Spleen (tissue), 11 donors: Measurements from ENCODE around the gene CNOT10. TPM values are rescaled to one million over a fixed set of nuclear protein-coding genes. Genes with fewer than 3 reads are reported as not detected.
A peak's percentile ranks its signal among the peaks of the same experiment; 100 is the strongest.

ENCODE experiments used
- DNase-seq: peaks from one replicate; pipeline ENCODE4 v3.0.0-alpha.2; 2020
- H3K27ac ChIP-seq, 8 donors: fragments of 200-600 bp; sonication (generic) in 7 of 8; 1 replicate in 4 of 8; 2 replicates in 4 of 8; pipeline versions ENCODE4 v1.5.0 to v1.8.0; 2016 to 2021; ENCODE audit warnings: inconsistent platforms in 4 of 8, mild to moderate bottlenecking in 4 of 8, moderate library complexity in 1 of 8
- H3K27me3 ChIP-seq, 7 donors: fragments of 200-600 bp; sonication (generic) in 6 of 7; replicated peaks in 1 of 7; 1 replicate in 4 of 7; 2 replicates in 3 of 7; pipeline versions ENCODE4 v1.5.0 to v1.8.0; 2016 to 2021; ENCODE audit warnings: inconsistent platforms in 3 of 7, mild to moderate bottlenecking in 1 of 7
- H3K36me3 ChIP-seq, 6 donors: fragments of 200-600 bp; sonication (generic) in 5 of 6; 1 replicate in 4 of 6; 2 replicates in 2 of 6; pipeline versions ENCODE4 v1.5.0 to v1.8.0; 2016 to 2021; ENCODE audit warnings: inconsistent platforms in 2 of 6
- H3K4me1 ChIP-seq, 6 donors: fragments of 200-600 bp; sonication (generic) in 5 of 6; 1 replicate in 3 of 6; 2 replicates in 3 of 6; pipeline versions ENCODE4 v1.5.0 to v1.8.0; 2016 to 2021; ENCODE audit warnings: inconsistent platforms in 3 of 6
- H3K4me3 ChIP-seq, 8 donors: fragments of 200-600 bp; sonication (generic) in 7 of 8; 1 replicate in 4 of 8; 2 replicates in 4 of 8; pipeline versions ENCODE4 v1.5.0 to v1.8.0; 2016 to 2021; ENCODE audit warnings: inconsistent platforms in 4 of 8, mild to moderate bottlenecking in 4 of 8, moderate library complexity in 2 of 8
- H3K9me3 ChIP-seq, 8 donors: fragments of 200-600 bp; sonication (generic) in 7 of 8; 1 replicate in 4 of 8; 2 replicates in 4 of 8; pipeline versions ENCODE4 v1.5.0 to v1.8.0; 2016 to 2021; ENCODE audit warnings: inconsistent platforms in 4 of 8
- POLR2A ChIP-seq, 3 donors: fragments of 450-650 bp; IDR thresholded peaks; one replicate each; pipeline ENCODE4 v1.5.1; 2017; ENCODE audit warnings: antibody characterized with exemption in 3 of 3, mild to moderate bottlenecking in 1 of 3
- POLR2AphosphoS5 ChIP-seq, 3 donors: sonication (generic); formaldehyde crosslinking; IDR thresholded peaks; one replicate each; pipeline ENCODE4 v1.5.1; 2017; ENCODE audit warnings: antibody characterized with exemption in 3 of 3
- WGBS, 5 donors: extraction: QIAGEN DNeasy Blood & Tissue Kit in 3 of 5; methylation state at CpG; one replicate each; pipeline versions ENCODE4 v1.1.5 to v1.1.7; 2013 to 2018; 5-methylcytosine and 5-hydroxymethylcytosine counted together
- intact Hi-C: fragments of 100-400 bp; cut with DNase I; formaldehyde crosslinking; loops from one replicate; pipeline ENCODE4 v1.15.0; 2023; ENCODE audit warnings: low total_unique reads
- polyA plus RNA-seq, 3 donors: library from polyadenylated mRNA; stranded (reverse); fragments of 200-250 nt; gene quantifications; one replicate each; pipeline ENCODE4 v1.2.1, GENCODE V29; 2013
- total RNA-seq, 7 donors: library from RNA; depleted of rRNA in 3 of 7; stranded (reverse); fragments of >200 nt in 3 of 7; fragmentation: NEBNext Ultra II Directional in 4 of 7; extraction: Animal tissue kit (Norgen Biotek cat#: 25700) in 4 of 7; gene quantifications; one replicate each; pipeline versions ENCODE4 v1.1.0 to v1.2.1, GENCODE V29; 2016 to 2021
- TF ChIP-seq, protein P1 (sequence below), 11 experiments: fragments of 200-600 bp in 7 of 11; fragments of 450-650 bp in 4 of 11; sonication (generic) in 4 of 11; IDR thresholded peaks in 8 of 11; conservative IDR thresholded peaks in 3 of 11; 1 replicate in 7 of 11; 2 replicates in 4 of 11; pipeline versions ENCODE4 v1.4.0 to v1.8.0; 2016 to 2021; ENCODE audit warnings: antibody characterized with exemption in 11 of 11, inconsistent platforms in 4 of 11, mild to moderate bottlenecking in 1 of 11
- donor health status: healthy with polysubstance abuse.
- donor health status: DM: no; HTN: no; CAD: no; lungs with moderate emphysema.
- donor health status: DM: no; HTN: no; CAD: no.
- donor health status: Bipolar disorder and iron deficiency.
- donor health status: healthy.
- donor health status: DM: no; HTN: no; CAD: no.
- donor health status: DM: yes; HTN: yes; CAD: no.

The CNOT10 gene
- total and polyA plus RNA-seq, 10 donors = 19.2 to 48.3 (median 34.2) TPM

DNA sequence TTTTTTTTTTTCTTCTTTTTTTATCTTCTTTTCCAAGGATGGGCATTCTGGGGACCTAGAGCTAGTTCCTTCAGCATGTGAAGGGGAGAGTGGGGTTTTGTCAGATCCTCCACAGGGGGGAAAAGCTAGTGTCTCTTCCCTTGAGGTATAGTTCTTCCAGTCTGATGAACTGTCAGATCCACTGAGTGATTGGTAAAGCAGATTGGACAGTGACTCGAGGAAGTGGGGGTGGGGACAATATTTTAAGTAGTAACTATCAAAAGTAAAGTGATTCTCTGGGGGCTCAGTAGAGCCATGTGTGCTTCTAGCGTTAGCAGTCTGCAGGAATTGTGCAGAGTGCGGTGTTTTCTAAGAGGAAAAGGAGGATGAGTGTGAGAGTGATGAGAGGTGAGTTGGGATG lies 70.8 kb downstream of the CNOT10 start:
- Histone ChIP-seq H3K4me1 (peaks cover 0 to 4% (median 0%) of the 10 kb centered on the region in 6 donors), H3K27me3 (no peaks in the 10 kb centered on the region), H3K4me3 (no peak overlapping the region), H3K36me3 (peaks cover 0 to 54% (median 15%) of the 10 kb centered on the region in 6 donors), H3K27ac (no peak overlapping the region), H3K9me3 (no peaks in the 10 kb centered on the region)
- intact Hi-C loops = no loop called here
- no peak for DNase-seq
- TF ChIP-seq, protein P1, sequence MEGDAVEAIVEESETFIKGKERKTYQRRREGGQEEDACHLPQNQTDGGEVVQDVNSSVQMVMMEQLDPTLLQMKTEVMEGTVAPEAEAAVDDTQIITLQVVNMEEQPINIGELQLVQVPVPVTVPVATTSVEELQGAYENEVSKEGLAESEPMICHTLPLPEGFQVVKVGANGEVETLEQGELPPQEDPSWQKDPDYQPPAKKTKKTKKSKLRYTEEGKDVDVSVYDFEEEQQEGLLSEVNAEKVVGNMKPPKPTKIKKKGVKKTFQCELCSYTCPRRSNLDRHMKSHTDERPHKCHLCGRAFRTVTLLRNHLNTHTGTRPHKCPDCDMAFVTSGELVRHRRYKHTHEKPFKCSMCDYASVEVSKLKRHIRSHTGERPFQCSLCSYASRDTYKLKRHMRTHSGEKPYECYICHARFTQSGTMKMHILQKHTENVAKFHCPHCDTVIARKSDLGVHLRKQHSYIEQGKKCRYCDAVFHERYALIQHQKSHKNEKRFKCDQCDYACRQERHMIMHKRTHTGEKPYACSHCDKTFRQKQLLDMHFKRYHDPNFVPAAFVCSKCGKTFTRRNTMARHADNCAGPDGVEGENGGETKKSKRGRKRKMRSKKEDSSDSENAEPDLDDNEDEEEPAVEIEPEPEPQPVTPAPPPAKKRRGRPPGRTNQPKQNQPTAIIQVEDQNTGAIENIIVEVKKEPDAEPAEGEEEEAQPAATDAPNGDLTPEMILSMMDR (IDR thresholded peaks at IDR 0.05 in 8 of 11, conservative IDR thresholded peaks at IDR 0.05 in 3 of 11) = no peak
- no peak for TF ChIP-seq POLR2AphosphoS5 (IDR thresholded peaks at IDR 0.05)
- no peak for TF ChIP-seq POLR2A (IDR thresholded peaks at IDR 0.05)
- WGBS, 5 donors = 60 to 77% (median 71%) methylated on average over 3 of the region's 3 CpGs

- WGBS, 5 donors = 64 to 82% (median 76%) methylated on average over 2 of the region's 2 CpGs
- intact Hi-C loops = no loop called here
- Histone ChIP-seq H3K4me1 (peaks cover 0 to 4% (median 0%) of the 10 kb centered on the region in 6 donors), H3K36me3 (peaks cover 0 to 54% (median 20%) of the 10 kb centered on the region in 6 donors), H3K27me3 (no peaks in the 10 kb centered on the region), H3K9me3 (no peaks in the 10 kb centered on the region), H3K4me3 (no peak overlapping the region), H3K27ac (peak overlapping the region in 3 of 8 donors; percentile 25 to 32 (median 26))
- TF ChIP-seq POLR2AphosphoS5 (IDR thresholded peaks at IDR 0.05) (no peak), POLR2A (IDR thresholded peaks at IDR 0.05) (no peak)
- TF ChIP-seq, protein P1 (IDR thresholded peaks at IDR 0.05 in 8 of 11, conservative IDR thresholded peaks at IDR 0.05 in 3 of 11) = no peak
- DNase-seq = no peak
Observed at GRCh38 chr3:32757618-32758374, 72.8 kb downstream of the CNOT10 start.

- H3K4me3 ChIP-seq = no peak overlapping the region
- intact Hi-C loops = no loop called here
- peaks cover 0 to 54% (median 23%) of the 10 kb centered on the region in 6 donors for H3K36me3 ChIP-seq
- H3K4me1 ChIP-seq = peaks cover 0 to 4% (median 0%) of the 10 kb centered on the region in 6 donors
- TF ChIP-seq, protein P1 (IDR thresholded peaks at IDR 0.05 in 8 of 11, conservative IDR thresholded peaks at IDR 0.05 in 3 of 11) = no peak
- TF ChIP-seq POLR2A (IDR thresholded peaks at IDR 0.05) (no peak), POLR2AphosphoS5 (IDR thresholded peaks at IDR 0.05) (no peak)
- H3K9me3 ChIP-seq = no peaks in the 10 kb centered on the region
- no peak for DNase-seq
- no peaks in the 10 kb centered on the region for H3K27me3 ChIP-seq
- H3K27ac ChIP-seq = peak overlapping the region in 3 of 8 donors; percentile 25 to 32 (median 26)
Observed at GRCh38 chr3:32758375-32758753, 73.4 kb downstream of the CNOT10 start.

GRCh38 chr3:32759342-32759741 lies 74.4 kb downstream of the CNOT10 start:
- DNase-seq = no peak

More at GRCh38 chr3:32759342-32759741, 74.4 kb downstream of the CNOT10 start:
- H3K4me3 ChIP-seq = no peak overlapping the region
- intact Hi-C loops = no loop called here
- H3K36me3 ChIP-seq = peaks cover 0 to 59% (median 32%) of the 10 kb centered on the region in 6 donors
- no peak overlapping the region for H3K27ac ChIP-seq
- WGBS, 5 donors = 55 to 71% (median 63%) methylated on average over 4 of the region's 4 CpGs
- TF ChIP-seq POLR2AphosphoS5 (IDR thresholded peaks at IDR 0.05) (no peak), POLR2A (IDR thresholded peaks at IDR 0.05) (no peak)
- TF ChIP-seq, protein P1 (IDR thresholded peaks at IDR 0.05 in 8 of 11, conservative IDR thresholded peaks at IDR 0.05 in 3 of 11) = no peak
- H3K27me3 ChIP-seq = no peaks in the 10 kb centered on the region
- peaks cover 0 to 4% (median 0%) of the 10 kb centered on the region in 6 donors for H3K4me1 ChIP-seq
- H3K9me3 ChIP-seq = no peaks in the 10 kb centered on the region
